Neural cell (in vitro differentiated cells): ENCODE measurements around the gene ANGEL1. TPM values are rescaled to one million over a fixed set of nuclear protein-coding genes. Genes with fewer than 3 reads are reported as not detected.

Source experiments
- H2AFZ ChIP-seq: fragments of 200-600, 300-800 bp; sonication (generic), shearing (Covaris generic); 2 replicates; pipeline ENCODE4 v1.6.0; 2014; ENCODE audit warnings: low read depth, mild to moderate bottlenecking, antibody characterized with exemption, low read length, moderate library complexity
- H3F3A ChIP-seq: fragments of 200-600 bp; shearing (Covaris generic); 2 replicates; pipeline ENCODE4 v1.6.1; 2016; ENCODE audit warnings: mild to moderate bottlenecking, moderate library complexity, mixed read lengths, antibody characterized with exemption, low read length; ENCODE audit not compliant: insufficient read depth, poor library complexity, severe bottlenecking
- H3K27ac ChIP-seq: fragments of 200-600, 300-800 bp; sonication (generic), shearing (Covaris generic); 2 replicates; pipeline ENCODE4 v1.5.1; 2014; ENCODE audit warnings: mild to moderate bottlenecking, low read length, moderate library complexity
- H3K27me3 ChIP-seq: fragments of 300-800, 200-600 bp; sonication (generic), shearing (Covaris generic); 2 replicates; pipeline ENCODE4 v1.6.0; 2014; ENCODE audit warnings: mild to moderate bottlenecking, low read depth, low read length, moderate library complexity; ENCODE audit not compliant: insufficient read depth
- H3K36me3 ChIP-seq: fragments of 300-800, 200-600 bp; sonication (generic), shearing (Covaris generic); 2 replicates; pipeline ENCODE4 v1.5.1; 2014; ENCODE audit warnings: mild to moderate bottlenecking, antibody characterized with exemption, low read length, moderate library complexity; ENCODE audit not compliant: insufficient read depth
- H3K4me2 ChIP-seq: fragments of 300-800, 200-600 bp; sonication (generic), shearing (Covaris generic); 2 replicates; pipeline ENCODE4 v1.6.0; 2014; ENCODE audit warnings: mild to moderate bottlenecking, low read length
- H3K4me3 ChIP-seq: fragments of 300-800, 200-600 bp; sonication (generic), shearing (Covaris generic); 2 replicates; pipeline ENCODE4 v1.5.1; 2014; ENCODE audit warnings: mild to moderate bottlenecking, low read length, moderate library complexity
- H3K79me2 ChIP-seq: fragments of 200-600 bp; shearing (Covaris generic); replicated peaks from 2 replicates; pipeline ENCODE4 v1.6.0; 2014; ENCODE audit warnings: mild to moderate bottlenecking, low read length, moderate library complexity; ENCODE audit not compliant: insufficient read depth
- H3K9ac ChIP-seq: fragments of 300-800, 200-600 bp; sonication (generic), shearing (Covaris generic); 2 replicates; pipeline ENCODE4 v1.6.1; 2016; ENCODE audit warnings: mild to moderate bottlenecking, low read length, mixed read lengths
- H3K9me2 ChIP-seq: fragments of 200-600 bp; shearing (Covaris generic); 2 replicates; pipeline ENCODE4 v1.6.1; 2016; ENCODE audit warnings: mild to moderate bottlenecking, low read length, mixed read lengths; ENCODE audit not compliant: insufficient read depth
- H3K9me3 ChIP-seq: fragments of 200-600, 300-800 bp; sonication (generic), shearing (Covaris generic); 2 replicates; pipeline ENCODE4 v1.6.1; 2016; ENCODE audit warnings: mild to moderate bottlenecking, mixed run types, low read length, moderate library complexity, mixed read lengths
- H4K20me1 ChIP-seq: fragments of 200-600 bp; shearing (Covaris generic); 2 replicates; pipeline ENCODE4 v1.6.1; 2016; ENCODE audit warnings: mild to moderate bottlenecking, mixed run types; ENCODE audit not compliant: insufficient read depth
- EP300 ChIP-seq: fragments of 450-650 bp; conservative IDR thresholded peaks from 2 replicates; pipeline ENCODE4 v1.6.1; 2014; ENCODE audit warnings: antibody characterized with exemption, mild to moderate bottlenecking, moderate library complexity; ENCODE audit not compliant: poor library complexity, severe bottlenecking
- EZH2 ChIP-seq: fragments of 200-600, 300-800 bp; shearing (Covaris generic), sonication (generic); IDR thresholded peaks from 2 replicates; pipeline ENCODE4 v1.6.1; 2014; ENCODE audit warnings: antibody characterized with exemption, low read length, borderline replicate concordance, mild to moderate bottlenecking; ENCODE audit not compliant: insufficient read depth, poor library complexity, severe bottlenecking
- MXI1 ChIP-seq: fragments of 450-650 bp; conservative IDR thresholded peaks from 2 replicates; pipeline ENCODE4 v1.6.1; 2014; ENCODE audit warnings: antibody characterized with exemption, mild to moderate bottlenecking; ENCODE audit not compliant: poor library complexity, severe bottlenecking
- POLR2AphosphoS5 ChIP-seq: IDR thresholded peaks from 2 replicates; pipeline ENCODE4 v1.6.1; 2012
- RAD21 ChIP-seq: fragments of 450-650 bp; conservative IDR thresholded peaks from 2 replicates; pipeline ENCODE4 v1.6.1; 2014; ENCODE audit warnings: antibody characterized with exemption, mild to moderate bottlenecking, moderate library complexity
- SMC3 ChIP-seq: fragments of 450-650 bp; conservative IDR thresholded peaks from 2 replicates; pipeline ENCODE4 v1.6.1; 2014; ENCODE audit warnings: antibody characterized with exemption, mild to moderate bottlenecking, moderate library complexity; ENCODE audit not compliant: poor library complexity
- TAF1 ChIP-seq: IDR thresholded peaks from 2 replicates; pipeline ENCODE4 v1.6.1; 2012; ENCODE audit warnings: low read depth
- polyA plus RNA-seq: library from polyadenylated mRNA; depleted of rRNA; stranded (reverse); fragments of >200 nt; gene quantifications from 2 replicates; pipeline ENCODE4 v1.2.3, GENCODE V29; 2014
- TF ChIP-seq, protein P1 (sequence below): fragments of 450-650 bp; IDR thresholded peaks from 2 replicates; pipeline ENCODE4 v1.5.1; 2014; ENCODE audit warnings: antibody characterized with exemption, mild to moderate bottlenecking, moderate library complexity; ENCODE audit not compliant: poor library complexity, severe bottlenecking
- TF ChIP-seq, protein P2 (sequence below): IDR thresholded peaks from 2 replicates; pipeline ENCODE4 v1.6.1; 2012; ENCODE audit warnings: borderline replicate concordance

The ANGEL1 gene
- polyA plus RNA-seq, 1 donor from 2014 or later, result 18.4 TPM

DNA sequence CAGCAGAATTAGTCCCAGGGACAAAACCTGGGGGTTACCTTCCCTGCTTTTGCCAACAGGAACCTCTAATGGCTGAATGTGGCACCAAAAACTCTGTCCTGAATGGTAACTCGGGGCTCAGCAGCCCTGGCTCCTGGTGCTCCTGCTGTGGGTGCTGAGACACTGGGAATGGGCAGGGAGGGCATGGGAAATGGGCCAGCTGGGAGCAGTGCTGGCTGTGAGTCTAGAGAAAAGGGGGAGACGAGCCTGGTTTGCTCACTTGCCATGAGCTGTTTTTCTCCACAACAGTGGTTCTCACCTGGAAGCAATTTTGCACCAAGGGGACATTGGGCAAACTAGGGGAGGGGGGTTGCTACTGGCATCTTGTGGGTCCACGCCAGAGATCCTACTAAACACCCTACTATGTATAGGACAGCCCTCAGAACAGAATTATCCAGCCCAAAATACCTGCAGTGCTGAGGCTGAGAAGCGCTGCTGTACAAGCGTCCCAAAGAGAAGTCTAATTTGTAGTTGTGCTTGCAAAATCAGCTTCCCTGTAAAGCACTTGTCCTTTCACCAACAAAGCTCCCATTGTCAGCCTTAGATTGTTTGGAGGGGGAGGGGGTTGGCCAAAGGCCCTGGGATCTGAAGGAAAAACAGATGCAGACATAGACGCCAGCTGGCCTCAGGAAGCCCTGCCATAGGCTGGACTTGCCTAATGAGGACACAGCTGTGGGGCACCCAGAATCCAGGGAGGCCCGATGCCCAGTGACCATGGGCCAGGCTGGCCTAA, 17.2 kb upstream of the ANGEL1 start:
- no peaks in the 10 kb centered on the region for H3K36me3 ChIP-seq
- H3K27ac ChIP-seq, result no peak overlapping the region
- H3K9ac ChIP-seq, result no peak overlapping the region
- no peak for TF ChIP-seq EP300
- TF ChIP-seq EZH2, result no peak
- no peak for TF ChIP-seq TAF1
- no peak for TF ChIP-seq SMC3
- no peak for TF ChIP-seq POLR2AphosphoS5
- TF ChIP-seq RAD21, result no peak
- TF ChIP-seq MXI1, result no peak
- TF ChIP-seq, protein P1, sequence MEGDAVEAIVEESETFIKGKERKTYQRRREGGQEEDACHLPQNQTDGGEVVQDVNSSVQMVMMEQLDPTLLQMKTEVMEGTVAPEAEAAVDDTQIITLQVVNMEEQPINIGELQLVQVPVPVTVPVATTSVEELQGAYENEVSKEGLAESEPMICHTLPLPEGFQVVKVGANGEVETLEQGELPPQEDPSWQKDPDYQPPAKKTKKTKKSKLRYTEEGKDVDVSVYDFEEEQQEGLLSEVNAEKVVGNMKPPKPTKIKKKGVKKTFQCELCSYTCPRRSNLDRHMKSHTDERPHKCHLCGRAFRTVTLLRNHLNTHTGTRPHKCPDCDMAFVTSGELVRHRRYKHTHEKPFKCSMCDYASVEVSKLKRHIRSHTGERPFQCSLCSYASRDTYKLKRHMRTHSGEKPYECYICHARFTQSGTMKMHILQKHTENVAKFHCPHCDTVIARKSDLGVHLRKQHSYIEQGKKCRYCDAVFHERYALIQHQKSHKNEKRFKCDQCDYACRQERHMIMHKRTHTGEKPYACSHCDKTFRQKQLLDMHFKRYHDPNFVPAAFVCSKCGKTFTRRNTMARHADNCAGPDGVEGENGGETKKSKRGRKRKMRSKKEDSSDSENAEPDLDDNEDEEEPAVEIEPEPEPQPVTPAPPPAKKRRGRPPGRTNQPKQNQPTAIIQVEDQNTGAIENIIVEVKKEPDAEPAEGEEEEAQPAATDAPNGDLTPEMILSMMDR, result no peak
- TF ChIP-seq, protein P2, sequence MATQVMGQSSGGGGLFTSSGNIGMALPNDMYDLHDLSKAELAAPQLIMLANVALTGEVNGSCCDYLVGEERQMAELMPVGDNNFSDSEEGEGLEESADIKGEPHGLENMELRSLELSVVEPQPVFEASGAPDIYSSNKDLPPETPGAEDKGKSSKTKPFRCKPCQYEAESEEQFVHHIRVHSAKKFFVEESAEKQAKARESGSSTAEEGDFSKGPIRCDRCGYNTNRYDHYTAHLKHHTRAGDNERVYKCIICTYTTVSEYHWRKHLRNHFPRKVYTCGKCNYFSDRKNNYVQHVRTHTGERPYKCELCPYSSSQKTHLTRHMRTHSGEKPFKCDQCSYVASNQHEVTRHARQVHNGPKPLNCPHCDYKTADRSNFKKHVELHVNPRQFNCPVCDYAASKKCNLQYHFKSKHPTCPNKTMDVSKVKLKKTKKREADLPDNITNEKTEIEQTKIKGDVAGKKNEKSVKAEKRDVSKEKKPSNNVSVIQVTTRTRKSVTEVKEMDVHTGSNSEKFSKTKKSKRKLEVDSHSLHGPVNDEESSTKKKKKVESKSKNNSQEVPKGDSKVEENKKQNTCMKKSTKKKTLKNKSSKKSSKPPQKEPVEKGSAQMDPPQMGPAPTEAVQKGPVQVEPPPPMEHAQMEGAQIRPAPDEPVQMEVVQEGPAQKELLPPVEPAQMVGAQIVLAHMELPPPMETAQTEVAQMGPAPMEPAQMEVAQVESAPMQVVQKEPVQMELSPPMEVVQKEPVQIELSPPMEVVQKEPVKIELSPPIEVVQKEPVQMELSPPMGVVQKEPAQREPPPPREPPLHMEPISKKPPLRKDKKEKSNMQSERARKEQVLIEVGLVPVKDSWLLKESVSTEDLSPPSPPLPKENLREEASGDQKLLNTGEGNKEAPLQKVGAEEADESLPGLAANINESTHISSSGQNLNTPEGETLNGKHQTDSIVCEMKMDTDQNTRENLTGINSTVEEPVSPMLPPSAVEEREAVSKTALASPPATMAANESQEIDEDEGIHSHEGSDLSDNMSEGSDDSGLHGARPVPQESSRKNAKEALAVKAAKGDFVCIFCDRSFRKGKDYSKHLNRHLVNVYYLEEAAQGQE, result no peak
- H3K9me2 ChIP-seq, result no peaks in the 10 kb centered on the region
- H4K20me1 ChIP-seq, result no peaks in the 10 kb centered on the region
- H2AFZ ChIP-seq, result no peak overlapping the region
- H3K4me2 ChIP-seq, result no peak overlapping the region
- H3F3A ChIP-seq, result no peaks in the 10 kb centered on the region
- no peaks in the 10 kb centered on the region for H3K9me3 ChIP-seq
- no peak overlapping the region for H3K4me3 ChIP-seq
- no peaks in the 10 kb centered on the region for H3K27me3 ChIP-seq
- H3K79me2 ChIP-seq, result no peaks in the 10 kb centered on the region

DNA sequence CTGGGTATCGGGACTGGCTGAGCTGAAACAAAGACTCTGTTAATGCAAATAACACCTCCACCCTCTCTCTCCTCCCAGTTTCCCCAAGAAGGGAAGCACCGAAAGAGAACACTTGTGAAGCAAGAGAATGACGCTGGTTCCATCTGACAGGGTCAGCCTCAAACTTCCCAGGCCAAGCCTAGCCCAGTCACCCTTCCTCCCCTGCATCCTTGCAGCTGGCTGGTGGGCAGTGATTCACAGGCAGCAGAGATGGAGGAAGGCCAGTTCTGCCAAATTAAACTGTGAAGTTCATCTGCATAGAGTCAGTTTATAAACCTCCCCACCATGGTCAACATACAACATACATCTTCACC, 16.3 kb upstream of the ANGEL1 start:
- Histone ChIP-seq H3K9me3 (no peaks in the 10 kb centered on the region), H3K36me3 (no peaks in the 10 kb centered on the region), H3K27me3 (no peaks in the 10 kb centered on the region), H3F3A (no peaks in the 10 kb centered on the region), H3K27ac (no peak overlapping the region), H3K9me2 (no peaks in the 10 kb centered on the region), H2AFZ (no peak overlapping the region), H3K9ac (no peak overlapping the region), H3K4me3 (no peak overlapping the region), H3K4me2 (no peak overlapping the region), H3K79me2 (no peaks in the 10 kb centered on the region), H4K20me1 (no peaks in the 10 kb centered on the region)
- TF ChIP-seq RAD21, result no peak
- TF ChIP-seq POLR2AphosphoS5, result no peak
- TF ChIP-seq EP300, result no peak
- TF ChIP-seq TAF1, result no peak
- TF ChIP-seq, protein P1, result no peak
- TF ChIP-seq, protein P2, result no peak
- TF ChIP-seq EZH2, result no peak
- no peak for TF ChIP-seq SMC3
- TF ChIP-seq MXI1, result no peak
